ENCODE measurements around the gene DCN. TPM values are rescaled to one million over a fixed set of nuclear protein-coding genes. Genes with fewer than 3 reads are reported as not detected.

The DCN gene
- total RNA-seq, 1 donor from 2014 or later: 1,233 TPM

GRCh38 chr12:91186156-91186555 is 3.5 kb upstream of the DCN start:
- DNase-seq: no peak

- no peak for DNase-seq
These were observed 2.8 kb upstream of the DCN start for GRCh38 chr12:91185421-91185820.

GRCh38 chr12:91183551-91183950 is 934 bp upstream of the DCN start:
- peak; percentile 53 for DNase-seq

- peak; percentile 98 for DNase-seq
These were observed 1.8 kb downstream of the DCN start for GRCh38 chr12:91180582-91181395.

GRCh38 chr12:91179966-91180561 is 2.6 kb downstream of the DCN start:
- DNase-seq: peak; percentile 40

- DNase-seq: peak; percentile 50
These were observed 3.3 kb downstream of the DCN start for GRCh38 chr12:91179315-91179714.

- DNase-seq: no peak
These were observed 3.8 kb downstream of the DCN start for GRCh38 chr12:91178781-91179180.

- peak; percentile 63 for DNase-seq
These were observed 4.5 kb downstream of the DCN start for GRCh38 chr12:91178139-91178561.

- DNase-seq: peak; percentile 19
These were observed 5.2 kb downstream of the DCN start for GRCh38 chr12:91177381-91177780.

GRCh38 chr12:91176915-91177314 is 5.7 kb downstream of the DCN start:
- no peak for DNase-seq

GRCh38 chr12:91176358-91176757 is 6.3 kb downstream of the DCN start:
- no peak for DNase-seq

- peak; percentile 72 for DNase-seq
These were observed 9.5 kb downstream of the DCN start for GRCh38 chr12:91173124-91173523.

GRCh38 chr12:91172096-91172495 is 10.5 kb downstream of the DCN start:
- DNase-seq: peak; percentile 87

GRCh38 chr12:91171476-91171875 is 11.1 kb downstream of the DCN start:
- no peak for DNase-seq

GRCh38 chr12:91163116-91163515 is 19.5 kb downstream of the DCN start:
- no peak for DNase-seq

- no peak for DNase-seq
These were observed 21.6 kb downstream of the DCN start for GRCh38 chr12:91161009-91161408.

GRCh38 chr12:91155990-91156389 is 26.6 kb downstream of the DCN start:
- DNase-seq: no peak

- DNase-seq: no peak
These were observed 28.5 kb downstream of the DCN start for GRCh38 chr12:91154131-91154530.

GRCh38 chr12:91144053-91144452 is 38.6 kb downstream of the DCN start:
- DNase-seq: no peak

GRCh38 chr12:91143206-91143605 is 39.4 kb downstream of the DCN start:
- DNase-seq: no peak

- peak; percentile 93 for DNase-seq
These were observed 40.4 kb downstream of the DCN start for GRCh38 chr12:91142221-91142631.

- DNase-seq: peak; percentile 91
These were observed 42.3 kb downstream of the DCN start for GRCh38 chr12:91140026-91140931.

- peak; percentile 78 for DNase-seq
These were observed 43.3 kb downstream of the DCN start for GRCh38 chr12:91139286-91139685.

All from skin of body (tissue), 2 donors.